ENCODE results near the gene RASSF3. TPM values are rescaled to one million over a fixed set of nuclear protein-coding genes. Genes with fewer than 3 reads are reported as not detected.
"Not testable (repeated sequence)": the region's sequence is repeated elsewhere in the genome, so short reads cannot be mapped to it uniquely, and the experiment has no call there.

RASSF3 gene
- total RNA-seq, 2 donors from 2014 or later, result 246 to 312 TPM

DNA sequence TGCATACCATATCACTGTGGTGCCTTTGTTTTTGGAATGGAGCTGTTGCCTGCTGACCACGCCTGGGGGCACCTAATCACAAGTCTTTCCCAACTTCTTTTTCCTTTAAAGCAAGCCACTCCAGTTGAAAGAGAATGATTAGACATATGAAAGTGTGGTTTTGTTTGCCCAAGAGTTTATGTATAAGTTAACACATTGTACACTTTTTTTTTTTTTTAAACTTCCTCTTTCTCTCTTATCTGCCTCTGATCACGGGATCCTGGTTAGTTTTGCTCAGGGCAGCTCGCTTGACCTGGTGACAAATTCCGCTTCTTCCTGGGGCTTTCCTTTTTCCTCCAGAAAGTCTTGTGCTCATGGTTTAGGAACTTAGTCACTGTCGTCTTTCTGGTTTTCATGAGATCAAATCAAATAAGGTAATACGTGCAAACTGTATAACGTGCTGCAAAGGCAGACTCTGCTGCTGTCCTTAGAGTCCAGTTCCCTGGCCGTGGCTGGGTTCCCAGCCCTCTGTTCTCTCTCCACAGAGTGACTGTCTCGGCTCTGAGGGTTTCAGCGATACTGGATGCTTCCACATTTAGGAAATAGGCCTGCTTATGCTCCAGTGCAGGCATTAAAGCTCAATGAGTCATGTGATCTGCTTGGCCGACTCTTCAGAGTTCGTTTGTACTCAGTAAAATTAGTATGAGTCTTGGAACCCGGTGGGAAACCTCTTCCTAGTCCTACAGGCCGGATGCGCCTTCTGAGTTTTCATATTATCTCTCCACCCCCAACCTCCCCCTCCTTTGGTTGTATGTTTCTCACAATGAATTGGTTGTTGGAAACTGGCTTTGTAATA, 15.2 kb downstream of the RASSF3 start:
- intact Hi-C loops (cut with DNase I), result no loop called here
- DNase-seq (ENCODE audit: low spot score), result peak; percentile 88

DNA sequence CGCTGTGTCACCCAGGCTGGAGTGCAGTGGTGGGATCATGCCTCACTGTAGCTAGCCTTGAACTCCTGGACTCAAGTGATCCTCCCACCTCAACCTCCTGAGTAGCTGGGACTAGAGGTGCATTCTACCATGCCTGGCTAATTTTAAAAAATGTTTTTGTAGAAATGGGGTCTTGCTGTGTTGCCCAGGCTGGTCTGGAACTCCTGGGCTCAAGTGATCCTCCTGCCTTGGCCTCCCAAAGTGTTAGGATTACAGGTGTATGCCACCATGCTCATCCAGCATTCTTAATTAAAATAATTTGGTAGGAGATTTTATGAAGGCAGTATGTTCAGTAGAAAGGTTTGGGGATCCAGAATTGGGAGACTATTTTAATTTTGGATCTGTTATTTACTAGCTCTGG, 16.3 kb downstream of the RASSF3 start:
- intact Hi-C loops (cut with DNase I); DNase-seq (ENCODE audit: low spot score): not testable (repeated sequence)

DNA sequence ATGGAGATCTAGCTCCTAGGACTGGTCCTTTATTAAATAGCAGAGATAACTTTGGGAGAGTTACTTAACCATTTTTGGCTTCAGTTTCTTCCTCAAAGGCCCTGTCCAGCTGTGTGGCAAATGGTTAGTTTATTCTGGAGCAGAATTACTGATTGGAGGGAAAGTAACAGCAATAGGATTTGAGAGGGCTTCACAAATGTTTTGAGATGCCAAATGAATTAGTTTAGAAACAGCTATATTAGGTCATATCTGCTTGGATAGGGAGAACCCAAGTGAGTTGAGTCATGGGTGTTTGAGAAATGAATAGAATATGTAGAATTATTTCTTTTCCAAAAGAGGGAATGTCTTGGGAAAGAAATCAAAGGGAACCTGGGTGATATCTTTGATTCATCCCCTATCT, 17.5 kb downstream of the RASSF3 start:
- no peak for DNase-seq (ENCODE audit: low spot score)
- intact Hi-C loops (cut with DNase I), result no loop called here

DNA sequence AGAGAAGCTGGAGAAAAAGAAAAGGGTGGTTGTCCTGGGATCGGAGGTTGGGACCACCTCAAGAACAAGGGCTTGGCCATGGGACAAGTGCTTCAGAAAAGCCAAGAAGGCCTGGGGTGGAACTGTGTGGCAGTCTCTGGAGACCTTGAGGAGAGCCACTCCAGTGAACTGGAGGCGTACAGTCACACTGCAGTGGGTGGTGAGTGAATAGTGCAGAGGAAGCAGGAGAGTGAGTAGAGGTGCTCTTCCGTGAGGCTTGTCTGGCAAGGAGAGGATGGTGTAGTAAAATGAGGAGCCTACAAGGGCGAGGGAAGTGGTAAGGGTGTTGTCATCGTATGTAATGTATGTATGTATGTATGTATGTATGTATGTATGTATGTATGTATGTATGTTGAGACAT, 20.9 kb downstream of the RASSF3 start:
- no peak for DNase-seq (ENCODE audit: low spot score)
- intact Hi-C loops (cut with DNase I), result no loop called here

DNA sequence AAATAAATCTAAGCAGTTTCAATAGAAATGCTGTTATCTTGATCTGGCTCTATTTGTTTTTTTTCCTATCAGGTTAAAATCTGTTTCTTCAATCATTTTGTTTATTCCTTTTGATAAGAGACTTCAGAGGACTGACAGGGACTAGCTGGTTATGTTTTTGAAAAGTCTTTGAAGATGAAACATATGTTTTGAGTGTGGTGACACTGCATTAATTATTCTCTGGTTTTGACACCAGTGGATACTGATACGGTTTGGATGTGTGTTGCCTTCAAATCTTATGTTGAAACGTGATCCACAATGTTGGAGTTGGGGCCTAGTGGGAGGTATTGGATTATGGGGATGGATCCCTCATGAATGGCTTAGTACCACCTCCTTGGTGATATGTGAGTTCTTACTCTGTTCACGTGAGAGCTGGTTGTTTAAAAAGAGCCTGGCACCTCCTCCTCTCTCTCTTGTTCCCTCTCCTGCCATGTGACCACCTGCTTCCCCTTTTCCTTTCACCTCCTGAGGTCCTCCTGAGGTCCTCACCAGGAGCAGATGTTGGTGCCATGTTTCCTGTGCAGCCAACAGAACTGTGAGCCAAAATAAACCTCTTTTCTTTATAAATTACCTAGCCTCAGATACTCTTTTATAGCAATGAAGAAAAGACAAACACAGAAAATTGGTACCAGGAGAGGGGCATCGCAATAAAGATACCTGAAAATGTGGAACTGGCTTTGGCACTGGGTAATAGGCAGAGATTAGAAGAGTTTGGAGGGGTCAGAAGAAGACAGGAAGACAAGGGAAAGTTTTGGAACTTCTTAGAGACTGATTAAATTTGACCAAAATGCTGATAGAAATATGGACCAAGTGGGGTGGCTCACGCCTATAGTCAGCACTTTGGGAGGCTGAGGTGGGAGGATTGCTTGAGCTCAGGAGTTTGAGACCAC, 23.0 kb downstream of the RASSF3 start:
- DNase-seq (ENCODE audit: low spot score), result no peak
- intact Hi-C loops (cut with DNase I), result no loop called here

DNA sequence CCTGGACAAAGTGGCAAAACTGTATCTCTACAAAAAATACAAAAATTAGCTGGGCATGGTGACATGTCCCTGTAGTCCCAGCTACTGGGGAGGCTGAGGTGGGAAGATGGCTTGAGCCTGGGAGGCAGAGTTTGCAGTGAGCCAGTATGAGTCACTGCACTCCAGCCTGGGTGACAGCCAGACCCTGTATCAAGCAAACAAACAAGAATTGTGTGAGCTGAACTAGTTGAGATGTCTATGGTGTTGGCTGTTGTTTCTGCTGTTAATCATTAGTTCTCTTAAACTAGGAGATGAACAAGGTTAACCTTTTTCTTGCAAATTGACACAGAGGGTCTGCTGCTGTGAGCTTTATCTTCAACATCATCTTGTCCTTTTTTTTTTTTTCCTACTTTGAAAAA, 23.6 kb downstream of the RASSF3 start:
- no peak for DNase-seq (ENCODE audit: low spot score)
- intact Hi-C loops (cut with DNase I), result no loop called here

DNA sequence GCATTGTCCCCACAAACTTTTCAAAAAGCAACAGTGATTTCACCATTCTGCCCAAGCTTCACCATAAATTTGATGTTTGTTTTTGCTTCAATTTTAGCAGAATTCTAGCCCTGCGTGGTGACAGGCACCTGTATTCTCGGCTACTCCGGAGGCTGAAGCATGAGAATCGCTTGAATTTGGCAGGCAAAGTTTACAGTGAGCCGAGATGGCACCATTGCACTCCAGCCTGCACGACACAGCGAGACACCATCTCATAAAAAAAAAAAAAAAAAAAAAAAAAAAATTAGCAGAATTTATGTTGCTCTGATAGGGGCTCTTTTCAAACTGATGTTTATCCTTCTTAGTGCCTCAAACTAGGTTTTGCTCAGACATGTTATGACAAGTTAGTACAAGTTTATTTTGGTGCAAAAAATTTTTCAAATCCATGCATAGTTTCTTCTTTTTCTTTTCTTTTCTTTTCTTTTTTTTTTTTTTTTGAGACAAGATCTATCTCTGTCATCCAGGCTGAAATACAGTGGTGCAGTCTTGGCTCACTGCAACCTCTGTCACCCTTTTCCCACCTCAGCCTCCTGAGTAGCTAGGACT, 24.3 kb downstream of the RASSF3 start:
- DNase-seq (ENCODE audit: low spot score), result no peak
- intact Hi-C loops (cut with DNase I), result no loop called here

DNA sequence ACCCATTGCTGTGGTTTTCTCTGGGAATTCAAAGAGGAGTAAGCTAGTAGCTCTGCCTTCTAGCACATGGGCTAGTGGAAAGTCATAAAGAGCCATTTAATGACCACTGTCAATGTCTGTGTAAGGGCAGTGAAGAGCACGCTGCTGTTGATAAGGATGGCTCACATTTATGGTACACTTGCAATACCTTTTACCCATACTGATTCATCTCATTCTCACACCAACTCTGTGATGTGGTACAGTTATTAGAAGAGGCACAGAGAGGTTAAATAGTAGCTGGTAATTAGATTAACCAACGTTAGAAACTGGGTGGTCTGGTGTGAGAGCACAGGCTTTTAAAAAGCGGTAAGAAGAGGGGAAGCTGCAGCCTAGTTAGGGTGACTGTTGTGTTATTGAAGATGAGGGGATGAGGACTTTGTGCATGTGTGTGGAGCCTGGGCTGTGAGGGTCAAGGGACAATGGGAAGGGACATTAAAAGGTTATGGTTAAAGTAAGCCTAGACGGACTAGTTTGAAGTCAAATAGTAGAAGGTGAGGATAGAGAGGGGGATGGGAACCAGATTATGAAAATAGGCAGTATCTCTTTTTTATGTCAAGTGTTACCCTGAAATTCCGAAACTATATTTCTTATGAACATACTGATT, 25.2 kb downstream of the RASSF3 start:
- no peak for DNase-seq (ENCODE audit: low spot score)
- intact Hi-C loops (cut with DNase I), result no loop called here

DNA sequence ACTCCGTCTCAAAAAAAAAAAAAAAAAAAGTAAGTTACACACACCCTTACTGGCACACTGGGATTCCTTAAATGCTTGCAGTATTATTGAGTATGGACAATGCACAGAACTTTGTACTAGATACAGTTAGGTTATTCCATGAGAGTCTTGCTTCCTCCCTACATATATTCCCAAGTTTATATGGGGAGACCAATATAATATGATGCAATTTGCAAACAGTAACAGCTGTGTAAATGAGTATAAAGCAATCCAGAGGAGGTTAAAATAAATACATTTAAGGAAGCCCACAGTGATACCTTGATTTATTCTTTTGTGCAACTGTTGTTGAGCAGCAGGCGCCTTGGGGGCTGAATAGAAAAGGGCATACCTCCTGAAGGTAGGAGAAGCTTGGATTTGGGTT, 26.6 kb downstream of the RASSF3 start:
- DNase-seq (ENCODE audit: low spot score), result no peak
- intact Hi-C loops (cut with DNase I), result no loop called here

DNA sequence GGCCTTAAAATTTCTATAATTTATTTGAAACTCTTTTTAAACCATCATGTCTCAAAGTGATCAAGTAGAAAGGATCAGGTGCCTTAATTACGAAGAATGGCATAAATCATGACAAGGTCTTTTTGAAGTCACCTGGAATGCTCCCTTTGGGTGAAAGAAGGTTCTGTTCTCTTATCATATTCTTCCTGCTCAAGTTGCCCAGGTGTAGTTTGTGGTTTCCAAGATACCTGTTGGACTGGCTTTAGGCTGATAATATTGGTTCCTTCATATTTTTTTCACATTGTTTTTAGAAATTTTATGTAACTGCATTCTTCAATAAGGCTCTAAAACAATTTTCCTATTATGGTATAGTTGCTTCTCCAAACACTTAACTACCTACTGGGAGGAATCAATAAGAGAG, 29.2 kb downstream of the RASSF3 start:
- intact Hi-C loops (cut with DNase I), result no loop called here
- no peak for DNase-seq (ENCODE audit: low spot score)

DNA sequence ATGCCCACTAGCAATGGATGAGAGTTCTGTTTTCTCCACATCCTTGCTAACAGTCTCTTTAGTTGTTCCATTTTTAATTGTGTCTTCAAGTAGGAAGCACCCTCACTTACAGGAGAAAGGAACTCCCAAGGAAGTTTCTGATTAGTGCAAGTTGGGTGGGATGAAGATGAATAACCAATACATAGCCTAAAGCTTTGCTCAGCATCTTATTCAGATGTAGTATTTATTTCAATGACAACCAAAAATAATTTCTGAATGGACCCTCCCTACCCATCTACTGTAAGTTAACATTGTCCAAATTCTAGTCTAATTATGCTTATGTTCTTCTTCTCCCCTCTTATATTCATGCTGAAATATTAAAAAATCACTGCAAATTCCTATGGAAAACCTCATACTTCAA, 36.0 kb downstream of the RASSF3 start:
- no peak for DNase-seq (ENCODE audit: low spot score)

DNA sequence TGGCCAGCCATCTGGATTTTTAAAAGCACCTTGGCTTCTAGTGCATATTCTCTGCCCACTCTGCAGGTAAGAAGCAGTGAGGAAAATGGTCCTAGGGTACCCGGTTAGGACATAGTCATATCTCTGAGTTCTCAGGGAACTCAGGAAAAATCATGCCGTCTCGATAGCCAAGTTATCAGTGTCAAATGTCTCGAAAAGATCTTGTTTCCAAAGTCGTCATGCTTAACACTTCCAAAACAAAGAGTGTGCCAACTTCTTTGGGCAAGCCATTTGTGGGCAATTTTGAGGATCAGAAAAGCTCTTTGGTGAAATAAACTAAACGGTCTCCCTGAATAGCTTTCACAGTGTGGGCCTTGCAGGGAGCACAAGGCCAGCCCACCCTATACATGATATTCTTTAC, 39.2 kb downstream of the RASSF3 start:
- intact Hi-C loops (cut with DNase I), result no loop called here
- DNase-seq (ENCODE audit: low spot score), result no peak

More for the DNA sequence above, 36.0 kb downstream of the RASSF3 start:
- intact Hi-C loops (cut with DNase I), result no loop called here

DNA sequence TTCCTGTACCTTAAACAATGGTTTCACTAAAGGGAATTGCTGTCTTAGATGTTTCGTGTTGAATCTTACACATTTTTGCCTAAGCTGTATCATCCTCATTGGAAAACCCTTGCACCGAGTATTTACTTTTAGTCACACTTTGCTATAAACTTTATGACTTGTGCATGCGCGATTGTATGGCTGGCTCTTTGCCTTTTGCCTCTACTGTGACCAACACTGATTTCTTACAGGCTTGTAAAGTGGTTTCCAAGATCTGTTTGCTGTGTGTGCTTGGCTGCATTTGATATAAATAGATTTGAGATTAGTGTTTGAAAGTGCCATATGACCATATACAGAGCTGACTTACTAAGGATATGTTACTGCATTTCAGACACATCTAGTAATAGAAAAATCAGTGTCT, 40.5 kb downstream of the RASSF3 start:
- intact Hi-C loops (cut with DNase I), result no loop called here
- DNase-seq (ENCODE audit: low spot score), result no peak

DNA sequence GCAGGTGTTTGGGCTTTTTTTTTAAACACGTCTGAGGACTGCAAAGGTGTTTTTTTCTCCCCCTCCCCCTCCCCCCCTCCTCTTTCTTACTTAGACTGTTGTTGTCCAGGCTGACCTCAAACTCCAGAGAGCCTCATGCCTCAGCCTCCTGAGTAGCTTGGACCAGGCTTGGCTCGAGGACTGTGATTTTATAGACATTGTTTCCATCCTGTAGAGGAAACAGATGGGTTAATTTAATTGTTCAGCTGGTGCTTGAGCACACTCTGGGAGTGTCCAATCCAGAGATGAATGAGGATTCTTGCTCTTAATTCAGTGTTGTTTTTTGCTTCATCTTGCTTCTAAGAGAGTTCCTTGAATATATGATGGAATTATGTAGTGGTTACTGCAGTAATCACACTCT, 42.1 kb downstream of the RASSF3 start:
- intact Hi-C loops (cut with DNase I), result no loop called here
- DNase-seq (ENCODE audit: low spot score), result no peak

DNA sequence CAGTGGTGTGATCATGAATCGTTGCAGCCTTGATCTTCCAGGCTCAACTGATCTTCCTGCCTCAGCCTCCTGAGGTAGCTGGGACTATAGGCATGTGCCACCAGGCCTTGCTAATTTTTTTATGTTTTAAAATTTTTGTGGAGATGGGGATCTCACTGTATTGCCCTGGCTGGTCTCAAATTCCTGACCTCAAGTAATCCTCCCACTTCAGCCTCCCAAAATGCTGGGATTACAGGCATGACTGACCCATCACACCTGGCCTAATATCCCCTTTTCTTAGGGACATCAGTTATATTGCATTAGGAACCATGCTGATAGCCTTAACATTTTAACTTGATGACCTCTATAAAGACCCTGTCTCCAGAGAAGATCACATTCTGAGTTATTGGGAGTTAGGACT, 42.8 kb downstream of the RASSF3 start:
- DNase-seq (ENCODE audit: low spot score), result no peak
- intact Hi-C loops (cut with DNase I), result no loop called here

DNA sequence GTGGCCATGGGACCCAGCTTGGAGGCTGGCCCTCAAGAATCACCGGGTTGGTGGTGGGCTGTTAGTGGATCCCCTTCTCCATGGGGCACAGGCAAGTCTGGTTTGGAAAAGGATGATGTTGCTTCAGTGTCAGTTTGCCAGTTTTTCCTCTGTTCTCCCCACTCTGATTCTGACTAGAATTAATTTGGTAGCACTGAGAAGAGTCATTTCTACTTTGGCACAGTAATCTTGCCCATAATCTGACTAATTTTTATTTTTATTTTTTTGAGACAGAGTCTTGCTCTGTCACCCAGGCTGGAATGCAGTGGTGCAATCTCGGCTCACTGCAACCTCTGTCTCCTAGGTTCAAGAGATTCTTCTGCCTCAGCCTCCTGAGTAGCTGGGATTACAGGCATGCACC, 43.6 kb downstream of the RASSF3 start:
- intact Hi-C loops (cut with DNase I); DNase-seq (ENCODE audit: low spot score): not testable (repeated sequence)

DNA sequence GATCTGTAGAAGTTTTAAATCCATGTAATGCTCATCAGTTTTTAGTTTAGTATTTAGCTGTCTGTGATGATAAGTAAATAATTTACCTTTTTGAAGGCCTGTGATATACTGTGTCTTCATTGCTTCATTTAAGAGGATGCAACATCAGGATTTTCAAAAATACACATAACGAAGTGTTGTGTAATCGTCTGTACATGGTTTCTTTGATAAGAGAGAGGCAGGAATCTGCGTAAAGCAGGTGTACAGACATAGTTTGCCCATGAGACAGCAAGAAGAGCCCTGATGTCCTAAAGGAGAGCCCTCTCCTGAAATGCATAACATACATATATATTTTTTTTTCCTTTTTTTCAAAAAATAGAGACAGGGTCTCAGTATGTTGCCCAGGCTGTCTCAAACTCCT, 44.8 kb downstream of the RASSF3 start:
- DNase-seq (ENCODE audit: low spot score), result no peak
- intact Hi-C loops (cut with DNase I), result no loop called here

DNA sequence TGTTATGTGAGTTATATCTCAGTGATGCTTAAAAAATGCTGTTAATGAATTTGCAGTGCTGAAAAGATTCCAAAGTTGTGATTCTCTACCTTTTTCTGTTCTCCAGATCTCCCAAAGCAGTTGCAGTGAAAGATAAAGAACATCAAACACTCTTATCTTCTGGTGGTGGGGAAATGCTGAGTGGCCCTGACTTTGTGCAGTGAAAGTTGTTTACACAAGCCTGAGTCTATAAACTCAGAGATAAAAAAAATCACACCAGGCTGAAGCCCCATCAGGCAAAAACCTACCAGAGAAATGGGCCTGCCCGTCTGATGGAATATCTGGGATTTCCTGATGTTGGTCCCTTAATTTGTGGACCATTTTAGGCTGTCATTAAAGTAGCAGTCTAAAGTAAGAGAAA, 46.1 kb downstream of the RASSF3 start:
- intact Hi-C loops (cut with DNase I), result no loop called here
- DNase-seq (ENCODE audit: low spot score), result no peak

DNA sequence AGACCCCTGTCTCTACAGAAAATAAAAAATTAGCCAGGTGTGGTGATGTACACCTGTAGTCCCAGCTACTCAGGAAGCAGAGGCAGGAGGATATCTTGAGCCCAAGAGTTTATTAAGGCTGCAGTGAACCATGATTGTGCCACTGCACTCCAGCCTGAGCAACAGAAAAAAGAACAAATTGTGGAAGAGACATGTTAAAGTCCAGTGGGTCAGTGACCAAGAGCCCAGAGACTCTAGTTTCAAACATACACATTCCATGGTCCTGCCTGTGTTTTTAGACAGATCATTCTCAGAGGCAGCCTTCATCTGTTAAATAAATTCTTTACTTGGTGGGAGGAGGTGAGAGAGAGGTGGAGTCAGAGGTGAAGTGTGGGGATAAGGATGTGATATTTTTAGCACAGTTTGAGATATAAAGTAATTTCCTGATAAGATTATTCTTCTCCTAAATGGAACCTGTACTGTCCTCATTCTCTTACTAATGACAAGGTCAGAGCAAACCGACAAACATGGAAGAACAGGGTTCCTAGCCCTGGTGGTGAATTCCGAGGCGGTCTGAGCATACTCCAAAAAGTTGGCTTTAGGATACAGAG, 48.7 kb downstream of the RASSF3 start:
- intact Hi-C loops (cut with DNase I), result no loop called here
- no peak for DNase-seq (ENCODE audit: low spot score)
